ENCODE results near the gene CTSA. TPM values are rescaled to one million over a fixed set of nuclear protein-coding genes. Genes with fewer than 3 reads are reported as not detected.
"Not testable (repeated sequence)": the region's sequence is repeated elsewhere in the genome, so short reads cannot be mapped to it uniquely, and the experiment has no call there.

CTSA gene
- total RNA-seq, 1 donor from 2014 or later, result 82.0 TPM

DNA sequence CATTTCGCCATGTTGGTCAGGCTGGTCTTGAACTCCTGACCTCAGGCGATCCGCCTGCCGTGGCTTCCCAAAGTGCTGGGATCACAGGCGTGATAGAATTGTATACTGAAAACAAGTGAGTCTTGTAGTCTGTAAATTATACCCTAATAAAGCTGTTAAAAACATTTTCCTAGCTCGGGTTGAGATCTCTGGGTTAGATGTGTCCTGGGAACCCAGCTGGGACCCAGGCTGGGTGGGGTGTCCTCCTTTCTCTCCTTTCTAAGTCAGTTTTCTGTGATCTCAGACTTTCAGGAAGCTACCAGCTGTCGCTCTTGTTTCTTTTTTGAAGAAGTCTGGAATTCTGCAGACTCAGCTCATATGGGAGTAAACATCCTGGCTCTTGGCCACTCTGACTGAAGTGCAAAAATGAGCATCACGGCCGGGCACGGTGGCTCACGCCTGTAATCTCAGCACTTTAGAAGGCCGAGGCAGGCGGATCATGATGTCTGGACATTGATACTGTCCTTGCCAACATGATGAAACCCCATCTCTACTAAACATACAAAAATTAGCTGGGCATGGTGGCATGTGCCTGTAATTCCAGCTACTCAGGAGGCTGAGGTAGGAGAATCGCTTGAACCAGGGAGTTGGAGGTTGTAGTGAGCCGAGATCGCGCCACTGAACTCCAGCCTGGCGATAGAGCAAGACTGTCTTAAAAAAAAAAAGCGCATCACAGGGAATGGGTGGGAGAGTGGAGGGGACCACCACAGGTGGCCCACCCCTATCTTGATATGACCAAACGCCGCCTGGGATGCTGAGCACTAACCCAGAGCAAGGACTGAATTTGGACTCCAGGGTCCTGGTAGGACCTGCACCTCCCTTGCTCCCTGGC is 33.5 kb downstream of the CTSA start:
- H3K4me1 ChIP-seq, result peaks cover 7 to 13% of the 10 kb centered on the region in 2 donors
- no peaks in the 10 kb centered on the region for H3K9me3 ChIP-seq
- peak overlapping the region; percentile 64 to 65 for H3K27ac ChIP-seq
- intact Hi-C loops (cut with DNase I), result no loop called here
- DNase-seq (ENCODE audit: low spot score in 2 of 2), result no peak
- TF ChIP-seq, protein P1, sequence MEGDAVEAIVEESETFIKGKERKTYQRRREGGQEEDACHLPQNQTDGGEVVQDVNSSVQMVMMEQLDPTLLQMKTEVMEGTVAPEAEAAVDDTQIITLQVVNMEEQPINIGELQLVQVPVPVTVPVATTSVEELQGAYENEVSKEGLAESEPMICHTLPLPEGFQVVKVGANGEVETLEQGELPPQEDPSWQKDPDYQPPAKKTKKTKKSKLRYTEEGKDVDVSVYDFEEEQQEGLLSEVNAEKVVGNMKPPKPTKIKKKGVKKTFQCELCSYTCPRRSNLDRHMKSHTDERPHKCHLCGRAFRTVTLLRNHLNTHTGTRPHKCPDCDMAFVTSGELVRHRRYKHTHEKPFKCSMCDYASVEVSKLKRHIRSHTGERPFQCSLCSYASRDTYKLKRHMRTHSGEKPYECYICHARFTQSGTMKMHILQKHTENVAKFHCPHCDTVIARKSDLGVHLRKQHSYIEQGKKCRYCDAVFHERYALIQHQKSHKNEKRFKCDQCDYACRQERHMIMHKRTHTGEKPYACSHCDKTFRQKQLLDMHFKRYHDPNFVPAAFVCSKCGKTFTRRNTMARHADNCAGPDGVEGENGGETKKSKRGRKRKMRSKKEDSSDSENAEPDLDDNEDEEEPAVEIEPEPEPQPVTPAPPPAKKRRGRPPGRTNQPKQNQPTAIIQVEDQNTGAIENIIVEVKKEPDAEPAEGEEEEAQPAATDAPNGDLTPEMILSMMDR (IDR thresholded peaks at IDR 0.05), result no peak
- H3K36me3 ChIP-seq, result no peaks in the 10 kb centered on the region
- peak overlapping the region in 1 of 2 donors; percentile 27 for H3K4me3 ChIP-seq
- no peaks in the 10 kb centered on the region for H3K27me3 ChIP-seq

DNA sequence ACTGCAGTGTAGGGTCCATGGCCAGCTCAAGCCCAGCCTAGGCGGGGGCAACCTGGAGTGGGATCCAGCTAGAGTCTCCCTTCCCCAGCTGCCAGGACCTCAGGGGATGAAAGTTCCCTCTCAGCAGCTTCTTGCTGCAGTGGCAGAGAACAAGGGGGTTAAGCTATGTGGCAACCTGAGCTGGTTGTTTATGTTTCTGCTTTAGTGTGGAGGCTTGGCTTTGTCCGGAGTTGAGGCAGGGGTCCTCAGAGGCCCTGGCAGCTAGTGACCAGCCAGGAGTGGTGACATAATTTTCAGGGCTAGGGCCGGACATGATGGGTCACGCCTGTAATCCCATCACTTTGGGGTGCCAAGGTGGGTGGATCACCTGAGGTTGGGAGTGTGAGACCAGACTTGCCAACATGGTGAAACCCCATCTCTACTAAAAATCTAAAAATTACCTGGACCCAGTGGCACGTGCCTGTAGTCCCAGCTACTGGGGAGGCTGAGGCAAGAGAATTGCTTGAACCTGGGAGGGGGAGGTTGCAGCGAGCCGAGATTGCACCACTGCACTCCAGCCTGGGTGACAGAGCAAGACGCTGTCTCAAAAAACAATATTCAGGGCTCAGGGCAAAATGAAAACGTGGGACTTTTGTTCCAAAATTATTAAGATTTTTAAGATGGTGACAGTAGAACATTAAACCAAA is 34.8 kb downstream of the CTSA start:
- TF ChIP-seq, protein P1 (IDR thresholded peaks at IDR 0.05), result no peak
- DNase-seq (ENCODE audit: low spot score in 2 of 2), result no peak
- intact Hi-C loops (cut with DNase I), result no loop called here
- Histone ChIP-seq H3K27ac (no peak overlapping the region), H3K4me3 (no peak overlapping the region), H3K9me3 (no peaks in the 10 kb centered on the region), H3K36me3 (no peaks in the 10 kb centered on the region), H3K27me3 (no peaks in the 10 kb centered on the region), H3K4me1 (peaks cover 7 to 8% of the 10 kb centered on the region in 2 donors)

DNA sequence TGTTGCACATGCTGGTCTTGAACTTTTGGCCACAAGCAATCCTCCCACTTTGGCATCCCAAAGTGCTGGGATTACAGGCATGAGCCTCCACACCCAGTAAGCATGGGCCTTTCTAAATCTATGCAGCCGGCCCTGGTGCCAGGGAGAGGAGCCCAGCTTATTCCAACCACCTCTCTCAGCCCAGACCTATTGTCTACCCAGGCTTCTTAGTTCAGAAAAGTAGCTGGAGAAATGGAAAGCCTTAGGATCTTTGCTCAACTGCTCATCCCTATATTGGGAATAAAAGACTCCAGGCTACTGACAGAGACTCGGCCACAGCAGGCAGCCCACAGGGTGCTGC is 35.6 kb downstream of the CTSA start:
- intact Hi-C loops (cut with DNase I), result no loop called here
- TF ChIP-seq, protein P1 (IDR thresholded peaks at IDR 0.05), result no peak
- H3K4me3 ChIP-seq, result no peak overlapping the region
- H3K36me3 ChIP-seq, result no peaks in the 10 kb centered on the region
- no peak overlapping the region for H3K27ac ChIP-seq
- no peaks in the 10 kb centered on the region for H3K27me3 ChIP-seq
- no peaks in the 10 kb centered on the region for H3K9me3 ChIP-seq
- peaks cover 7 to 8% of the 10 kb centered on the region in 2 donors for H3K4me1 ChIP-seq
- DNase-seq (ENCODE audit: low spot score in 2 of 2), result no peak

DNA sequence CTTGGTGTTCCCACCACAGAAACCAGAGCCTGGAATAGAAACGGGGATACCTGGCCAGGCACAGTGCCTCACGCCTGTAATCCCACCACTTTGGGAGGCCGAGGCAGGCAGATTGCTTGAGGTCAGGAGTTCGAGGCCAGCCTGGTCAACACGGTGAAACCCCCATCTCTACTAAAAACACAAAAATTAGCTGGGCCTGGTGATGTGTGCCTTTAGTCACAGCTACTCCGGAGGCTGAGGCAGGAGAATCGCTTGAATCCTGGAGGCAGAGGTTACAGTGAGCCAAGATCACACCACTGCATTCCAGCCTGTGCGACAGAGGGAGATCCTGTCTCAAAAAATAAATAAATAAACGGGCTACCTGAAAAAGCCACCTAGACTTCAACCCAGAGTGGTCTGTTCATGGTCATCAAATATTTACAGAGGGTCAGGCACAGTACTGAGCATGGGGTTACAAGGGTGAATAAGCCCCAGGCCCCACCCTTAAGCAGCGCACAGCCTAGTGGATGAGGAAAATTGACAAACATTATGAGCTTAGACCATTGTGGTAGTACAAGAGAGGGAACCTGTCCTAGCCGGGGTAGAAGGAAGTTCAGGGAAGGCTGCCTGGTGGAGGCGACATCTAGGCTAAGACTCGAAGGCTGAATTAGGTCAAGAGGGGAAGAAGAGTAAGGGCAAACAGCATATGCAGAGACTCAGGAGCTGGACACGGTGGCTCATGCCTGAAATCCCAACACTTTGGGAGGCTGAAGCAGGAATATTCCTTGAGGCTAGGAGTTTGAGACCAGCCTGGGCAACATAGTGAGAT is 36.1 kb downstream of the CTSA start:
- H3K27ac ChIP-seq, result no peak overlapping the region
- no peak for DNase-seq (ENCODE audit: low spot score in 2 of 2)

DNA sequence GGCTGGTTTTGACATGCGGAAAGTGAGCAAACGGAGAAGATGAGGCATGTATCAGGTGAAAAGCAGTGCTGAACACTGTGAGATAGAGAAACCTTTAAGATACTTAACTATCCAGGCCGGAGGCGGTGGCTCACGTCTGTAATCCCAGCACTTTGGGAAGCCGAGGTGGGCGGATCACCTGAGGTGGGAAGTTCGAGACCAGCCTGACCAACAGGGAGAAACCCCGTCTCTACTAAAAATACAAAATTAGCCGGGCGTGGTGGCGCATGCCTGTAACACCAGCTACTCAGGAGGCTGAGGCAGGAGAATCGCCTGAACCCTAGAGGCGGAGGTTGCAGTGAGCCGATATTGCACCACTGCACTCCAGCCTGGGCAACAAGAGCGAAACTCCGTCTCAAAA is 40.5 kb downstream of the CTSA start:
- not testable (repeated sequence) for H3K27ac ChIP-seq

More for the DNA sequence above, 36.1 kb downstream of the CTSA start:
- intact Hi-C loops (cut with DNase I), result no loop called here
- Histone ChIP-seq H3K4me1 (peaks cover 7 to 8% of the 10 kb centered on the region in 2 donors), H3K36me3 (no peaks in the 10 kb centered on the region), H3K4me3 (no peak overlapping the region), H3K27me3 (no peaks in the 10 kb centered on the region), H3K9me3 (no peaks in the 10 kb centered on the region)
- TF ChIP-seq, protein P1 (IDR thresholded peaks at IDR 0.05), result no peak

More for the DNA sequence above, 40.5 kb downstream of the CTSA start:
- intact Hi-C loops (cut with DNase I), result loop anchor here (5.0 kb wide), 2 partner anchors 119 to 134 kb away; partner anchors contain the start of gene UBE2C
- not testable (repeated sequence) for H3K4me3 ChIP-seq; H3K36me3 ChIP-seq; H3K27me3 ChIP-seq; DNase-seq (ENCODE audit: low spot score in 2 of 2); H3K9me3 ChIP-seq
- peaks cover 5 to 16% of the 10 kb centered on the region in 2 donors for H3K4me1 ChIP-seq
